Measurements from ENCODE around the gene DOK6.
"Not testable (repeated sequence)": the region's sequence is repeated elsewhere in the genome, so short reads cannot be mapped to it uniquely, and the experiment has no call there.

The DOK6 gene

GRCh38 chr18:69872661-69873060, 472.0 kb downstream of the DOK6 start:
- DNase-seq (ENCODE audit: low read depth), result no peak

GRCh38 chr18:69874058-69874457, 473.4 kb downstream of the DOK6 start:
- DNase-seq (ENCODE audit: low read depth), result no peak

DNA sequence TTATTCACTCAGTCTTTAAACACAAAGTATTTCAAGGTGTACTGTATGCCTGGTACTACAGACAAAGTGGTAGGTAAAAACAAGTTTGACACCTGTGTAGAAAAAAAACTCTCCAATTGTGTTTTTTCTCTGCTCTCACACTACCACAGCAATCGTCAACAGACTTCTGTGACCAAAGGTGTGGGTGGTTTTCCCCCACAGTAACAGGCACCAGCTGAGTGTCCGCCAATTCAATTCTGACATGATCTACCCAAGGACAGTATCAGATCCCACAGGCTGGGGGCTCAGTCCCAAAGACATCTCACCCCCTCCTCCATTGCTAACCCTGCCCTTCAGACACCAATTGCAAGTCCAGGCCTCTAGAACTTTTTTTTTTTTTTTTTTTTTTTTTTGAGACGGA, 475.8 kb downstream of the DOK6 start:
- DNase-seq (ENCODE audit: low read depth), result no peak

DNA sequence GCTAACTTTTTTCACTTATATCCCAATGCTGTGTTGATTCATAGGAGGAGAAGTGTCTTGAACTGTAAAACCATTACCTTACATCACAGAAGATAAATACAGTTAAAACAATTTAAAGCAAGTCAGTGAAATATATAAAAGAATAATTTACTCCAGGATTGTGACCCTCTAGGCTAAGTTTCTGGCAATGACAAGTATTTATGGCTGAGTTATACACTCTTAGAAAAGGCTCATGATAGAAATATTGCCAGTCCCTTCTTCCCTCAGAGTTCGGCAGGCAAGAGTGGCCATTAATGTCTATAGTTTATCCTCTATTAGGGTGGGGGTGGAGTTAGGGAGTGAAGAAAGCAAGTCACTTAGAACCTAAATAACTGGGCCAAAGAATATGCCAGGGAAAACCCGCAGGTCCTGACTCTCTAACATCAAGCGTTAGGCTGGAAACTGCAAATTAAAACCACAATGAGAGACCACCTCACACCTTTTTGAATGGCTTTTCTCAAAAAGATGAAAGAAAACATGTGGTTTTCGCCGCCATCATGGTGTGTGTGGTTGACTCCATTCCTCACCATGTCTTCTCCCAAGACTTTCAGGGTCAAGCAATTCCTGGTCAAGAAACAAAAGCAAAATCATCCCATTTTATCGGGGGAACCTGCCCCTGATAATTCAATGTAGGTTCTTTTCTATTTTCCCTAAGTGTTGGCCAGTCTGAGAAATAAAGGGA, 477.7 kb downstream of the DOK6 start:
- DNase-seq (ENCODE audit: low read depth), result no peak

DNA sequence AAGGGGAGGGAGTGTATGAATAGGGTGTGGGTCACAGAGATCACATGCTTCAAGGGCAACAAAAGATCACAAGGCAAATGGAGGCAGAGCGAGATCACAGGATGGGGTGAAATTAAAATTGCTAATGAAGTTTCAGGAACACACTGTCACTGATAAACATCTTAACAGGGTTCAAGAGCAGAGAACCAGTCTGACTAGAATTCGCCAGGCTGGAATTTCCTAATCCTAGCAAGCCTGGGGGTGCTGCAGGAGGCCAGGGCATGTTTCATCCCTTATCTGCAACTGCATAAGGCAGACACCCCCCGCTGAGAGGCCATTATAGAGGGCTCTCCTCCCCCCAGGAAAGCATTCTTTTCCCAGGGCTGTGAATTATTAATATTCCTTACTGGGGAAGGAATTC, 478.4 kb downstream of the DOK6 start:
- DNase-seq (ENCODE audit: low read depth), result not testable (repeated sequence)

- no peak for DNase-seq (ENCODE audit: low read depth)
Observed at GRCh38 chr18:69880083-69880482, 479.4 kb downstream of the DOK6 start.

DNA sequence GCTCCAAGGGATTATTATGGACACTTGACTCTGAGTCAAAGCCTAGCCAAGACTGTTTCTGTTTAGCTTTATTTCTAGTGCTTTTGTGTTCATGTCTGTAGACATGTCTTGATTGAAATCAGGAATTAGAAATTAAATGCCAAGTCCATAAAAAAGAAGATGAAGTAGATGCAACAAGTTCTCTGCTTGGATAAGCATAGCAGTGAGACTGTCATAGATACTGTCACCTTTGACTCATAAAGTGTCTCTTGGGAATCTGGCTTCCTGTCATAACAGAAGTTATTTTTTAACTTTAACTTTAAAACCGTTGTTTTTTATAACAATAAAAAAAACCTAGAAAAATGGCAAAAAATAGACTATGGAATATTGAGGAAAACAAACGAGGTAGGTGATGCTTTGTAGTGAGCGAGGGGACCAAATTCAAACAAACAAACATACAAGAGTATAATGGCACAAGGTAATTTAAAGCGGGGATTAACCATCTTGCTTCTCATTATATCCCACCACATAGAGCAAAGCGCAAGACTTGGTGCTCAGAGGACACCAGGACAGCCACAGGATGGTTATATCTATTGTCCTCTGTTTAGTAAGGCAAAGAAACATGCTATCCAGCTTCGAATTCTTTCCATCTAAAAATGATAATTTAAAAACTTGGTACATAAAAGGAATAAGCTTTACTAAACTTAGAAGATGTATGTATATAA, 482.4 kb downstream of the DOK6 start:
- no peak for DNase-seq (ENCODE audit: low read depth)

- DNase-seq (ENCODE audit: low read depth), result no peak
Observed at GRCh38 chr18:69883781-69884180, 483.1 kb downstream of the DOK6 start.

DNA sequence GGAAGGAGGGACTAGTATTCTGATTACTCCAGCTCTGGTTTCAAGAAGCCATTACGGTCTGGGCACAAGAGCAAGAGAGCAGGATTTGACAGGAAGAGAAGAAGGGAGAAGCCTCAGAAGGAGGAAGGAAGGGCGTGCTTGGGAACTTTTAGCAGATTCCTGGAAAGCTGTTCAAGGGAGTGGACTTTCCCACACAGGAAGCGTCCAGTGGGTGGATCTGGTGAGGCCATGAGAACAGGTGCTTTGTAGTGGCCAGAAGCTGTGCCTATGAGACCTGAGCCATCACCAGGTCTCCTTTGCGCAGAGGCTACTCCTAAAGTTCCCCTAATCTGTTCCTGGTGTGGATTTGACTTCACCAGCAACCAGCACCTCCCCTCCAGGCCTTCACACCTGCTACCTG, 484.7 kb downstream of the DOK6 start:
- DNase-seq (ENCODE audit: low read depth), result no peak

GRCh38 chr18:69885841-69886531, 485.3 kb downstream of the DOK6 start:
- DNase-seq (ENCODE audit: low read depth), result no peak

- no peak for DNase-seq (ENCODE audit: low read depth)
Observed at GRCh38 chr18:69887256-69887655, 486.6 kb downstream of the DOK6 start.

GRCh38 chr18:69889009-69889408, 488.3 kb downstream of the DOK6 start:
- DNase-seq (ENCODE audit: low read depth), result no peak

DNA sequence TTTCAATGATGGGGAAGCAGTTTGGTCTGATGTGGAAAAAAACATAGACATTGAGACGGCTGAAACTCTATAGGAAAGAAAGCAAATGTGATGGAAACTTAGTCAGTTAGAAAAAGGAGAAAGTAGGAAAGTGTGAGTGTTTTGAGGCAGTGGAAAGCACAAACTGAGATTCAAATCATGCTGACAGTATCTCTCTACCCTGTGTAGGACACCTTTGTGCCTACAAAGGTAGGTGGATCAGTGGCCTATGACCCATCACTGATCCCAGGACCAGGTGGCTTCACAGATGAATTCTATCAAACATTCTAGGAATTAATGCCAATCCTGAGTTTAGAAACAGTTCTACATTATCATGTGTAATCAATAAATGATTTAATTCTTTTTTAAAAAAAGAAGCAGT, 489.9 kb downstream of the DOK6 start:
- no peak for DNase-seq (ENCODE audit: low read depth)

- no peak for DNase-seq (ENCODE audit: low read depth)
Observed at GRCh38 chr18:69894467-69894866, 493.8 kb downstream of the DOK6 start.

DNA sequence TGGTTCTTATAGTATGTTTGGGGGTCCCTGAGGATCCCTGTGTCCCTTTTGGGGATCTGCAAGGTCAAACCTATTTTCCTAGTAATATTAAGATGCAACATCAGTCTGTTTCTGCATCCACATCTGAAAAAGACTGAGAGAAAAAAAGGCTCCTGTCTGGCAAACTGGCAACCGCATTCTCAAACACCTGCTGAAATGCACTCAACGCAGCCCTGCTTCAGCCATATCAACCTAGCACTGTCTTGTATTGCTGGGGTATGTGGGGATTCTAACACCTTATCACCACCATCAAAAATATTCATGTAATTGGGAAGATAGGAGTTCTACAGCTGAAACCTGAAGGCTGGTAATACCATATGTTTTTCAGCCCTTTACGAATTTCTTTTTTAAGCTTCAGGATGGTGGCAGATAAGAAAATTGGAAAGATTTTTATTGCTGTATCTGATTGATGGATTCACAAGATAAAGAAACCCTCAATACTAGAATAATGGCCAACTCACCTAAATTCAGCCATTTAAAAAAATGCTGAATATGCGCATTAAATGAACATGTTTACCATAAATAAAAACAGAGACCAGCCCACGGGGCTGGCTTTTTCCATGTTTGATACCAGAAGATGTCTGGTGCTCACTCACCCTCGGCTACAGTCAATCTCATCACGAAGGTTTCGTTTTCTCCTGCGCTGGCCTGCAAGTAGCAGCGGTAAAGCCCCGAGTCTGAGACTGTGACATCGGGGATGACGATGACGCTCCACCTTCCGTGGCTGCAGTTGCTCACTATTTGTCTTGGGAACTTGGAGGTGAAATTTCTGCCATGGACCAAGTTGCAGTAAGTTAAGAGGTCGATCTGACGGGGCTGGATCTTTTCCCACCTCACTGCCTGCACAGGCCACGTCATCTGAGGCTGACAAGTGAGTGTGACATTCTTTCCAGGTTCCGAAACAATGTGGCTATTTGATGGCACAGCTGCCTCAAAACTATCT, 494.7 kb downstream of the DOK6 start:
- no peak for DNase-seq (ENCODE audit: low read depth)

DNA sequence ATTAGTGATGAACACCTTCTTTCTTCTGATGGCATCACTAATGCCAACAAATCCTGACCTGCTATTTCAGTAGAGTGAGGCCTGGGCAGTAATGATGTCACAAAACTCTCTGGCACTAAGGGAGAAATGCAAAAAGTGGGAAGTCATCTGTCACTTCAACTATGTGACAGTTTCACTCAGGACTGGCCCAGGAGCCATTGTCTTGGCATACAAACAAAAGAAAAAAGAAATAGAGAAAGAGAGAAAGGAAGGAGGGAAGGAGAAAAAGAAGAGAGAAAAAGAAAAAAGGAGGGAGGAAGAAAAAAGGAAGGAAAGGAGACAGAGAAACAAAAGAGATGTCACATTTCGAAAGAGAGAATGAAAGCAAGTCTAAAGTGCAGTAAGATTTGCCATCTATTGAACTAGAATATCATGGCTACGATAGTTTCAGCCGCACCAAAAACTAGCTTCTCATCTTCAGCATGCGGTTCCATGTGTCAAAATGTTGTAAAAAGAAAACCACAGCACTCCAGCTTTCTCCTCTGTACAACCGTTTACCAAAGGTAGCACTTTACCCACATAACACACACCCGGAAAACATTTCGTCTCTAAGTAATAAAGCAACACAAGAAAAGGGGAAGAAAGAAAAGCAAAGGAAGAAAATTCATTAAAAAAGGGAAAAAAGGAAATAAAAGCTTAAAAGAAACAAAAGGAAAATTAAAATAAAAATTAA, 496.9 kb downstream of the DOK6 start:
- DNase-seq (ENCODE audit: low read depth), result no peak

GRCh38 chr18:69898241-69898861, 497.7 kb downstream of the DOK6 start:
- DNase-seq (ENCODE audit: low read depth), result peak; percentile 12
